DMS114 treated with DMSO at 0.1 percent for 48 hours (cell line): ENCODE measurements around the gene CABP1.
A peak's percentile ranks its signal among the peaks of the same experiment; 100 is the strongest.
"Not testable (repeated sequence)": the region's sequence is repeated elsewhere in the genome, so short reads cannot be mapped to it uniquely, and the experiment has no call there.

Source experiments
- DNase-seq: peaks from one replicate; lab custom pipeline; 2025; ENCODE audit not compliant: unreplicated experiment; lab: John Stamatoyannopoulos, UW

The CABP1 gene

GRCh38 chr12:120663741-120664140 lies 23.3 kb downstream of the CABP1 start:
- DNase-seq: no peak

GRCh38 chr12:120666571-120667390 lies 26.4 kb downstream of the CABP1 start:
- DNase-seq: no peak

- DNase-seq: no peak
Observed at GRCh38 chr12:120668091-120668867, 27.9 kb downstream of the CABP1 start.

GRCh38 chr12:120668868-120669840 lies 28.7 kb downstream of the CABP1 start:
- no peak for DNase-seq

DNA sequence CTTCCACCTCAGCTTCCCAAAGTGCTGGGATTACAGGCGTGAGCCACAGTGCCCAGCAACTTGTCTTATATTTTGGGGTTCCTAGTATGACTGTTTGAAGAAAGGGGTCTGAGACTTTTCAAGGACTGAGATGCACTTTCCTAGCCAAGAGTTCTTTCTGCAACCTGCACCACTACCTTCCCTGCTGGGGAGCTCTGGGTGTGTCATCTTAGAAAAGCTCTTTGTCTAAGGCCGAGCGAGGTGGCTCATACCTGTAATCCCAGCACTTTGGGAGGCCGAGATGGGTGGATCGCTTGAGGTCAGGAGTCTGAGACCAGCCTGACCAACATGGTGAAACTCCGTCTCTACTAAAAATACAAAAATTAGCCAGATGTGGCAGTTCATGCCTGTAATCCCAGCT lies 29.8 kb downstream of the CABP1 start:
- not testable (repeated sequence) for DNase-seq

DNA sequence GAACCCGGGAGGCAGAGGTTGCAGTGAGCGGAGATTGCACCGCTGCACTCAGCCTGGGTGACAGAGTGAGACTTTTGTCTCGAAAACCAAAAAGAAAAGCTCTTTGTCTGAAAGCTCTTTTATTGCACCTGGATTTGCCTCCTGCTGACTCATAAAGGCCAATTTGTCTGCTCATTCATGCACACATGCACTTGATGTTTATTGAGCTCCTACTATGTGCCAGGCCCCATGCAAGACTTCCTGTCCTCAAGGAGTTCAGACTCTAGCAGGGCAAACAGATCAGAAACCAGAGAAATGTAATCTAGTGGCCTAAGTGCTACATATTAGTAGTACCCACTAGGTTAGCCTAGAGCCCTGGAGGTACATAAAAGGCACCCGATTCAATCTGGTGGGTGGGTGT lies 30.2 kb downstream of the CABP1 start:
- no peak for DNase-seq

DNA sequence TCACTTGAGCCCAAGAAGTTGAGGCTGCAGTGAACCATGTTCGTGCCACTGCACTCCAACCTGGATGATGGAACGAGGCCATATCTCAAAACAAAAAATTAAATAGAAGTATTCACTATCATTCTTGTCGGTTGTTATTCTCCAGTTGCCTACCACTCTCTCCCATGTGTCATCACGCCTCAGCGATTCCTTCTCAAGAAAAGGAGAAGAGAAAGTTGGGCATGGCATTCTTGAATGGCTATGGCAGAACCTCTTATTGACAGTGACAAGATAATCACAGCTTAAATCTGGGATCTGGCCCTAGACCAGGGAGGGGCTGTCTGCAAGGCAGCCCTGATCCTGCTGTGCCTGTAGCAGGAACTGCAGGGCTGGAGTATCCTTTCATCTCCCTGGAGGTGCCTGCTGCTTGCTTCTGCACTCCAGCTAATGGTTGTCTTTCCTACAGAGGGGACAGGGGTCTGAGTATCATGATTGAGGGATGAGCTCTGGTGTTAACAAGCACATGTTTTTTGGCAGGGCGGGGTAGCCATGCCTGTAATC lies 33.7 kb downstream of the CABP1 start:
- DNase-seq: no peak

- DNase-seq: no peak
Observed at GRCh38 chr12:120677765-120678473, 37.5 kb downstream of the CABP1 start.

DNA sequence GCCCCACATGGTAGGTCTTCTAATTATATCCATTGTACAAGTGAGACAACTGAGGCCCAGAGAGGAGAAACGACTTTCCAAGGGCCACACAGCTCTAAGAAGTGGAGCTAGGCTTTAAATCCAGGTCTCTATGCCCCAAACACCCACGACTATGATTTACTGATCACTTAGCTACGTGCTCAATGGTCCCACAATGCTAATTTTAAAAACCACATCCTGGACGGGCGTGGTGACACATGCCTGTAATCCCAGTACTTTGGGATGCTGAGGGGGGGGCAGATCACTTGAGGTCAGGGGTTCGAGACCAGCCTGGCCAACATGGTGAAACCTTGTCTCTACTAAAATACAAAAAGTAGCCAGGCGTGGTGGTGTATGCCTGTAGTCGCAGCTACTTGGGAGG lies 38.1 kb downstream of the CABP1 start:
- no peak for DNase-seq

DNA sequence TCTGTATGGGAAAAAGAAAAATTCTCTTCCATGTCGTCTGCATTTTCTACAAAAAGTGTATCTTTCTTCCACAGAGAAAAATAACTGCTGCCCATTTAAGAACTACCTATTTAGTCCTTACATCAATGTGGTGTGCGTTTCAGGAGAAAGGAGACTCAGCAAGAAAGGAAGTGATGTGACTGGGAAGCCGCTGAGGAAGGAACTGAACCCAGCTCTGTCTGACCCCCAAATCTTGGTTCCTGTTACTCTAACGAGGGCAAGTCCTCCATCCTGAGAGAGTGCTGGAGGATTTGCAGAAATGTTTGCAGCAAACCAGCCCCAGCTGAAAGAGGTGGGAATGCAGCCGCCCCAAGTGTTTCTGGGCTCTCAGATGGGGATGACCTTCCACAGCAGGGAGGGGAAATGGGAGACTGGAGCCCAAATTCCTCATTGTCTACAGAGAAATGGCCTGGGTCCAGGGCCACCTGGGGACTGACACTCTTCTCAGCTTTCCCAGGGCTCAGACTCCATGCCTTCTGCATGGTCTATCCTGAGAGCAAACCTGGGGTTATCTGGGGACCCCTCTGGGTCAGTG lies 39.8 kb downstream of the CABP1 start:
- DNase-seq: no peak

DNA sequence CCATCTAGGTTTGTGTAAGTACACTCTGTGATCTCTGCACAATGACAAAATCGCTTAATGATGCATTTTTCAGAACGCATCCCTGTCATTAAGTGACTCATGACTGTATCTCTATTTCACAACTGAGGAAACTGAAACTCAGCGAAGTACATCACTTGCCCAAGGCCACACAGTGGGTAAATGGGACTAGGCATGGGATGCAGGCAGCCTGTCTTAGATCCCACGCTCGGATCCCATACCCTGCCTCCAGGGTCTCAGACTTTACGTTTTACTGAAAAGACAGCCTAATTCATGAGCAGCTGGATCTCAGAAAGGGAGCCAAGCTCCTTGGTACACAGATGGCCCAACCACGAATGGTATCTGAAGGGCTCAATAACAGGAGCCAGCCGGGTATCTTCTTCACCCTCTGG lies 44.1 kb downstream of the CABP1 start:
- DNase-seq: no peak

DNA sequence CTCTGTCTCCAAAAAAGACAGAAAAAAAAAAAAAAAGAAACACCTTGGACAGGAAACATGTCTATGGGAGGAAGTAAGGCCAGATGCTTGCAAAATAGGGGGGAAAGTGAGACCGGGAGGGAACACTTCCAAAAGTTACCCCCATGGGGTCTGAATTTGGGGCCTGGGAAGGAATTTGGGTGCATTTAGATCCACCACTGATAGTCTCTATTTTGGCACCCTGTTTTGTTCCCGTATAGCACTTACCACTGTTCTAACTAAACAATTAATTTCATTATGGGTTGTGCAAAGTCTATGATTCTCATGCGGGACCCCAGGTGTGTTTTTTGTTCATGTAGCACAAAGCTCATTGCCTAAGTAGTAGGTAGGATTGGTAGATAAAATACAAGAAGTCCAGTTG lies 45.1 kb downstream of the CABP1 start:
- no peak for DNase-seq

- DNase-seq: peak; percentile 93
Observed at GRCh38 chr12:120686151-120686689, 45.8 kb downstream of the CABP1 start.

- DNase-seq: peak; percentile 95
Observed at GRCh38 chr12:120686690-120687577, 46.5 kb downstream of the CABP1 start, which contains the start of gene MLEC. Gene MLEC, plus strand, starts transcription at chr12:120687149. Its CDS starts 148 bp downstream, at chr12:120687297.

GRCh38 chr12:120687578-120688289 lies 47.3 kb downstream of the CABP1 start:
- DNase-seq: no peak

- no peak for DNase-seq
Observed at GRCh38 chr12:120688527-120689071, 48.2 kb downstream of the CABP1 start.

- no peak for DNase-seq
Observed at GRCh38 chr12:120689397-120690082, 49.1 kb downstream of the CABP1 start.
